Measurements from ENCODE around the gene DENND1A. TPM values are rescaled to one million over a fixed set of nuclear protein-coding genes. Genes with fewer than 3 reads are reported as not detected.

The DENND1A gene
- total RNA-seq, 4 donors from 2014 or later = 17.6 to 33.8 (median 22.9) TPM

GRCh38 chr9:123343443-123344191 is 586.3 kb downstream of the DENND1A start:
- no peak for TF ChIP-seq CTCF (IDR thresholded peaks at IDR 0.05; ENCODE audit: low read depth)

DNA sequence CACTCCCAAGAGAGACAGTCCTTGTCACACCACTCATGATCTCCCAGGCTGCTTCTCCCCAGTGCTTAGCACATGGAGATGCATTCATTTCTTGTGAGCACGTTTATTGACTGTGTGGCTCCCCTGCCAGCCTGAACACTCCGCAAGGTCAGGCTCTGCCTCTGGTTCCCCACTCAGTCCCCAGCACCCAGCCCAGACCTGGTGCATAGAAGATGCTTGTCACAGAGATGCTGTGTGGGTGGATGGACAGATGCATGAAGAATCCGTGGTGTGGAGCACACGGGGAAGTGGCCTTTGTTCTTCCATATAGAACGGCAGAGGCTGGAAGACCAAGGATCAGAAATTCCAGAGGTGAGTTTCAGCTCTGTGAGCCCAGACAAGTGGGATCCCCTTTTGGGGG is 587.7 kb downstream of the DENND1A start:
- no peak for TF ChIP-seq CTCF (IDR thresholded peaks at IDR 0.05; ENCODE audit: low read depth)

DNA sequence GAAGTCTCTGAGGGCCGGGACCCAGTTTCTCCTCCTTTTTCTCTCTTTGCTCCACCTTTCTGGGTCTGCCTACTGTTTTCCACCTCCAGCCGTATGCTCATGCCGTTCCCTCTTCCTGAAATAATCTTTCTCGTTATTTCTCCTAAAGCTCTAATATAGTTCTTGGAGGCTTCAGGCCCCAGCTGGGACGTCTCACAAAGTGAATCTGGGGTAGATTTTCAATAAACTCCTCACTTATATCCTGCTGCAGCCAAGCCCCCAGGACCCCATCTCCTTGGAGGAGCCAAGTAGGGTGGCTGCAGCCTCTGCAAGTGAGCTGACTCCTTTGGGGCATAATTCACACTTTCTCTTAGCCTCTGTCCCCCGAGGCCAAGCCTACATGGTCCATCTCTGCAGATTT is 588.1 kb downstream of the DENND1A start:
- TF ChIP-seq CTCF (IDR thresholded peaks at IDR 0.05; ENCODE audit: low read depth) = no peak

- TF ChIP-seq CTCF (IDR thresholded peaks at IDR 0.05; ENCODE audit: low read depth) = no peak
These were observed 590.0 kb downstream of the DENND1A start for GRCh38 chr9:123339666-123340510.

DNA sequence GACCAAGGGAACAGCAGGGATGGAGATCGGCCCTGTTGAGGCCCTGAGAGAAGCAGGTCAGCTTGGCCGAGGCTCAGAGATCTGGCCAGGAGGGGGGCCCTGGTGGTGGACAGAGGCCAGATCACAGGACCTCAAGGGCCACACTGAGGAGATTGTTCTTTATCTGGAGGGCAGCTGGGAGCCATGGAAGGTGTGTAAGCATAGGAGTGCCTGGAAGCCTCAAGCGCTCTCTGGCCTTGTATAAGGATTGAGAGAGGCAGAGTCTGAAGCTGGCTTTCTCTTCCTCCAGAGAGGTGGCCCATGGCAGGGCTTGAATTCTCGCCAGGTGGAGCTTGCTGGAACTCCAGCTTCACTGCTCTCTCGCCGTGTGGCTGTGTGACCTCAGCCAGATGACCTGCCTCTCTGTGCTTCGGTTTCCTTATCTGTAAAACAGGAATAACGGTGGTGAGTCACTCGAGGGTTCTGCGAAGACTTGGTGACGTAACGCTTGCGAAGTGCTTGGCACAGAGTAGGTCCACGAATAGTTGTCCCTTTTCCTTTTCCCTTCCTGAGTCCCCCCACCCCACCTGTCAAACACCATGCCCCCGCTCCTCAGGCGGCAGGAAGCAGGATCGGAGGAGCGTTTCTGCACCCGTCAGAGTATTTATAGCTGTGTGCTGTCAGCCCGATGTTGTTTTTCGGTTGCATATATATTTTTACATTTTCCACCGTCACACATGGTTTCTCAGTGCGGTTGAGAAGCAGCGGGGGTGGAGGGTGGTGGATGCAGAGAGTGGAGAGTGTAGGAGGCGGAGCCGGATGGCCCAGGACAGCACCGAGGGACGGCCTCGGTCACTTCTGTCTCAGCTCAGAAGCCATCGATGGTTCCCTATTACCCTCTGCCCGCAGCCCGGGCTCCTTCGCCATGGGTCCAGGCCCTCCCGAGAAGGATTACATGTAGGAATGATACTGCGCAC is 590.9 kb downstream of the DENND1A start:
- TF ChIP-seq CTCF (IDR thresholded peaks at IDR 0.05; ENCODE audit: low read depth) = no peak

DNA sequence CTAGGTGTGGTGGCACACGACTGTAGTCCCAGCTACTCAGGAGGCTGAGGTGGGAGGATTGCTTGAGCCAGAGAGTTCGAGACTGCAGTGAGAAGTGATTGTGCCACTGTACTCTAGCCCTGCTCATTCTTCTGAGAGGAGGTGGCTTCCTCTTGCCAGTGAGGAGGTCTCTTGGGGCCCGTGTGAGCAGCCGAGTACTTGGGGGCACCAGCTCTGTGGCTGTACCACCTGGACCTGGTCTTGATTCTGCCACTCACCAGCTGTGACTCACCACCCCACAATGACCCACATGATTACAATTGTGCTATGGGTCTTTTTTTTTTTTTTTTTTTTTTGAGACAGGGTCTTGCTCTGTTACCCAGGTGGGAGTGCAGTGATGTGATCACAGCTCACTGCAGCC is 592.0 kb downstream of the DENND1A start:
- no peak for TF ChIP-seq CTCF (IDR thresholded peaks at IDR 0.05; ENCODE audit: low read depth)

Data from subcutaneous adipose tissue (tissue), 4 donors.